ENCODE measurements around the gene ZFP3.

DNA sequence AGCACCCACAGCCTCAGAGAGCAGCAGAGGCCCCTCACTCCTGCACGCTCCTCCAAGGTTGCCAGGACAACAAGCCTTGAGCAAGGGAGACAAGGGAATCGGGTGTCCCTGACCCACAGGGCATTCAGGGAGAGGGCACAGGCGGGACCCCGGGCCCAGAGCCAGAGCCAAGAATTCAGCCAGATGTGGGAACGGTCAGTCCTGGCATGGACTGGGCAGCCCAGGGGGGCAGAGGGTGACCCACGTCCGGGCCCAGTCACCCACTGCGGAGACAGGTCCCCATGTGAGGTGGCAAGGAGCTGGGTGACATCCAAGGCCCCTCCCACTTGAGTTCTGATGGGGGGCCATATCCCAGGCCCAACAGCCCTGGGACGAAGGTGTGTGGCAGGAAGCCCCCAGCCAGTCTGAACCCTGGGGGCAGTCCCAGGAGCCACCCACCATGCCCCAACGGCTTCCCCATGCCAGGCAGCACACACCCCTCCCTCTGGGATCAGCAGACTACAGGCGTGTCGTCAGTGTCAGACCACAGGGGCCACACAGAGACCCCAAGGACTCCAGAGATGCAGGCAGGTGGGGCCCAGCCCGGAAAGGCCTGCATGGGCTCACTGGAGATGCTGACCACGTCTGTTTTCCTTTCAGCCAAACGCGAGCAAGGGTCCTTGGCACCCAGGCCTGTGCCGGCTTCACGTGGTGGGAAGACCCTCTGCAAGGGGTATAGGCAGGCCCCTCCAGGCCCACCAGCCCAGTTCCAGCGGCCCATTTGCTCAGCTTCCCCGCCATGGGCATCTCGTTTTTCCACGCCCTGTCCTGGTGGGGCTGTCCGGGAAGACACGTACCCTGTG lies 60.6 kb downstream of the ZFP3 start:
- TF ChIP-seq POLR2A (IDR thresholded peaks at IDR 0.05; ENCODE audit: low read depth) (no peak), EP300 (IDR thresholded peaks at IDR 0.05) (no peak)
- TF ChIP-seq, protein P1, sequence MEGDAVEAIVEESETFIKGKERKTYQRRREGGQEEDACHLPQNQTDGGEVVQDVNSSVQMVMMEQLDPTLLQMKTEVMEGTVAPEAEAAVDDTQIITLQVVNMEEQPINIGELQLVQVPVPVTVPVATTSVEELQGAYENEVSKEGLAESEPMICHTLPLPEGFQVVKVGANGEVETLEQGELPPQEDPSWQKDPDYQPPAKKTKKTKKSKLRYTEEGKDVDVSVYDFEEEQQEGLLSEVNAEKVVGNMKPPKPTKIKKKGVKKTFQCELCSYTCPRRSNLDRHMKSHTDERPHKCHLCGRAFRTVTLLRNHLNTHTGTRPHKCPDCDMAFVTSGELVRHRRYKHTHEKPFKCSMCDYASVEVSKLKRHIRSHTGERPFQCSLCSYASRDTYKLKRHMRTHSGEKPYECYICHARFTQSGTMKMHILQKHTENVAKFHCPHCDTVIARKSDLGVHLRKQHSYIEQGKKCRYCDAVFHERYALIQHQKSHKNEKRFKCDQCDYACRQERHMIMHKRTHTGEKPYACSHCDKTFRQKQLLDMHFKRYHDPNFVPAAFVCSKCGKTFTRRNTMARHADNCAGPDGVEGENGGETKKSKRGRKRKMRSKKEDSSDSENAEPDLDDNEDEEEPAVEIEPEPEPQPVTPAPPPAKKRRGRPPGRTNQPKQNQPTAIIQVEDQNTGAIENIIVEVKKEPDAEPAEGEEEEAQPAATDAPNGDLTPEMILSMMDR (IDR thresholded peaks at IDR 0.05): no peak
